Lower lobe of right lung (tissue), 2 donors: ENCODE results near the gene PACS2. TPM values are rescaled to one million over a fixed set of nuclear protein-coding genes. Genes with fewer than 3 reads are reported as not detected.

Experiments
- ATAC-seq, 2 donors: fragments of 200-7000 bp; cut with Tn5 transposase; one replicate each; pipeline ENCODE4 v1.9.1; 2020 to 2022; ENCODE audit warnings: mild to moderate bottlenecking in 2 of 2, moderate library complexity in 2 of 2
- DNase-seq: peaks from one replicate; pipeline ENCODE4 v3.0.0-alpha.2; 2020
- H3K27ac ChIP-seq: fragments of 200-600 bp; one replicate; pipeline ENCODE4 v1.8.0; 2022
- H3K27me3 ChIP-seq: fragments of 200-600 bp; one replicate; pipeline ENCODE4 v1.8.0; 2022; ENCODE audit warnings: low read depth
- H3K36me3 ChIP-seq: fragments of 200-600 bp; one replicate; pipeline ENCODE4 v1.8.0; 2022; ENCODE audit warnings: mild to moderate bottlenecking
- H3K4me1 ChIP-seq: fragments of 200-600 bp; one replicate; pipeline ENCODE4 v1.8.0; 2022
- H3K4me3 ChIP-seq: fragments of 200-600 bp; one replicate; pipeline ENCODE4 v1.8.0; 2022; ENCODE audit warnings: mild to moderate bottlenecking
- H3K9me3 ChIP-seq: fragments of 200-600 bp; one replicate; pipeline ENCODE4 v1.8.0; 2022
- CTCF ChIP-seq: fragments of 200-600 bp; IDR thresholded peaks from one replicate; pipeline ENCODE4 v1.8.0; 2022; ENCODE audit warnings: antibody characterized with exemption, mild to moderate bottlenecking
- intact Hi-C: fragments of 100-400 bp; cut with DNase I; formaldehyde crosslinking; loops from one replicate; pipeline ENCODE4 v1.11.0; 2022
- total RNA-seq: library from RNA; stranded (reverse); fragmentation: NEBNext Ultra II Directional; extraction: Animal tissue kit (Norgen Biotek cat#: 25700); gene quantifications from one replicate; pipeline ENCODE4 v1.2.1, GENCODE V29; 2021
- donor health status: DM: no; HTN: yes; CAD: no; lungs with severe emphysema.

The PACS2 gene
- total RNA-seq, 1 donor from 2014 or later = 79.7 TPM

- Histone ChIP-seq H3K9me3 (no peaks in the 10 kb centered on the region), H3K4me3 (no peak overlapping the region), H3K27me3 (no peaks in the 10 kb centered on the region), H3K36me3 (peaks cover 36% of the 10 kb centered on the region), H3K4me1 (peaks cover 8% of the 10 kb centered on the region), H3K27ac (no peak overlapping the region)
- intact Hi-C loops = no loop called here
- ATAC-seq (no peak), DNase-seq (no peak)
- no peak for TF ChIP-seq CTCF
Measured at GRCh38 chr14:105354541-105354940, 40.0 kb downstream of the PACS2 start.

- no peak overlapping the region for H3K27ac ChIP-seq
- no peaks in the 10 kb centered on the region for H3K27me3 ChIP-seq
- intact Hi-C loops = no loop called here
- H3K4me1 ChIP-seq = peaks cover 8% of the 10 kb centered on the region
- no peak overlapping the region for H3K4me3 ChIP-seq
- H3K36me3 ChIP-seq = peaks cover 32% of the 10 kb centered on the region
- no peak for ATAC-seq
- no peak for TF ChIP-seq CTCF
- no peaks in the 10 kb centered on the region for H3K9me3 ChIP-seq
- DNase-seq = no peak
Measured at GRCh38 chr14:105355049-105355575, 40.6 kb downstream of the PACS2 start.

GRCh38 chr14:105355850-105356604 is 41.5 kb downstream of the PACS2 start:
- H3K27ac ChIP-seq = no peak overlapping the region
- no peaks in the 10 kb centered on the region for H3K9me3 ChIP-seq
- intact Hi-C loops = no loop called here
- H3K27me3 ChIP-seq = no peaks in the 10 kb centered on the region
- H3K4me3 ChIP-seq = no peak overlapping the region
- no peak for ATAC-seq
- peaks cover 38% of the 10 kb centered on the region for H3K36me3 ChIP-seq
- no peak for DNase-seq
- peaks cover 8% of the 10 kb centered on the region for H3K4me1 ChIP-seq
- no peak for TF ChIP-seq CTCF

- H3K36me3 ChIP-seq = peaks cover 40% of the 10 kb centered on the region
- H3K4me1 ChIP-seq = peaks cover 3% of the 10 kb centered on the region
- ATAC-seq (no peak), DNase-seq (no peak)
- H3K9me3 ChIP-seq = no peaks in the 10 kb centered on the region
- TF ChIP-seq CTCF = no peak
- no peaks in the 10 kb centered on the region for H3K27me3 ChIP-seq
- intact Hi-C loops = no loop called here
- H3K4me3 ChIP-seq = no peak overlapping the region
- no peak overlapping the region for H3K27ac ChIP-seq
Measured at GRCh38 chr14:105356927-105357326, 42.4 kb downstream of the PACS2 start.

- intact Hi-C loops = no loop called here
- DNase-seq = no peak
- no peak overlapping the region for H3K4me3 ChIP-seq
- H3K36me3 ChIP-seq = peaks cover 40% of the 10 kb centered on the region
- H3K27ac ChIP-seq = no peak overlapping the region
- H3K9me3 ChIP-seq = no peaks in the 10 kb centered on the region
- H3K4me1 ChIP-seq = no peaks in the 10 kb centered on the region
- no peak for TF ChIP-seq CTCF
- no peaks in the 10 kb centered on the region for H3K27me3 ChIP-seq
- ATAC-seq = peak; percentile 18 to 30
Measured at GRCh38 chr14:105357626-105358025, 43.1 kb downstream of the PACS2 start.
